GM19043 (cell line): ENCODE measurements around the gene IGFBP7.

Source experiments
- ATAC-seq: cut with Tn5 transposase; IDR thresholded peaks from one replicate; pipeline ENCODE4 v1.9.1; 2021; ENCODE audit warnings: low read depth; ENCODE audit not compliant: unreplicated experiment

Gene IGFBP7

DNA sequence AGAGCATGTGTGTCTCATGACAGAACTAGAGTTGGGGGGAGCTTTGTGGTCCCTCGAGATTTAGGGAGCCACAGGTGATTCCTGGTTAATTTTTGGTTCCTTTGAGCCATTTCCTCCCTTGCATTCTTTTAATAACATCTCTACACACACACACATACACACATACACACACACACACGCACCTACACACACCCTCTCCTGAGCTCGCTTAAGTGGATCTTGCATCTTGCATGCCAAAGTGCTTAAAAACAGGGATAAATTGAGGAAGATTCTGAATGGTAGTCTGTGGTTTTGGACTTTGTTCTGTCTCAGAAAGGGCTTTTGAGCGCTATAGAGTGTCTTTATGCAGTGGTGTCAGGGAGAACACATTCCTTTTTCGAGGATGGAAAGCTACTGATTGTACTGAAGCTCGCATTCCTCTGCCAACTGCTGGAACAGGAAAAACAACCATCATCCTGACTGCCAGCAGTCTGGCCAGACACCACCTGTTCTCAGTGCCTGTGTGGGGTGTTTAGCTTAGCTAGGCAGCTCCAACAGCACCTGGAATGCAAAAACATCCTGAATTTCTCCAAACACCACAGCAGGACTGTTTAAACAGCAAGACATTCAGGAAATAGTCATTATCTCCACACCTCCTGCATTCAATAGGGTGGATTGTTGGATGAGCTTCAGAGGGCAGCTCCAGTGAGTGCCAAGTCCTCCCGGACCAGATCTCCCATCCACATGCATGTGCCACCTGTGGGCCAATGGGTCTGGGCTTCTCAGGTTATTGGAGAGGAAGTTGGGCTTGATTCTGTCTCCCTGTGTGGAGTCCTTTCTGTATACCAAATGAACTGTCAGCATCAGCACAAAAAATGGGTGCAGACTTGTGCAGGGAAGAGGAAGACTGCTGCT, 21.9 kb upstream of the IGFBP7 start:
- no peak for ATAC-seq

DNA sequence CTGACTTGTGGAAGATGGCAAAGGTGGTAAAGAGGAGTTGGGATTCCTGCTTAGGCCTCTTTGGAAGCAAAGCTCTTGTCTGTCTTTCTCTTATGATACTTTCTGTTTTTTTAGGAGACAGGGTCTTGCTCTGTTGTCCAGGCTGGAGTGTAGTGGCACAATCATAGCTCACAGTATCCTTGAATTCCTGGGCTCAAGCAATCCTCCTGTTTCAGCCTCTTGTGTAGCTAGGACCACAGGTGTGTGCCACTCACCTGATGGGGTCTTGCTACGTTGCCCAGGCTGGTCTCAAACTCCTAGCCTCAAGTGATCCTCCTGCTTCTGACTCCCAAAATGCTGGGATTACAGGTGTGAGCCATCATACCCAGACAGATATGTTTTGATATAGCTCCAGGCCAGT, 19.3 kb upstream of the IGFBP7 start:
- ATAC-seq = no peak

DNA sequence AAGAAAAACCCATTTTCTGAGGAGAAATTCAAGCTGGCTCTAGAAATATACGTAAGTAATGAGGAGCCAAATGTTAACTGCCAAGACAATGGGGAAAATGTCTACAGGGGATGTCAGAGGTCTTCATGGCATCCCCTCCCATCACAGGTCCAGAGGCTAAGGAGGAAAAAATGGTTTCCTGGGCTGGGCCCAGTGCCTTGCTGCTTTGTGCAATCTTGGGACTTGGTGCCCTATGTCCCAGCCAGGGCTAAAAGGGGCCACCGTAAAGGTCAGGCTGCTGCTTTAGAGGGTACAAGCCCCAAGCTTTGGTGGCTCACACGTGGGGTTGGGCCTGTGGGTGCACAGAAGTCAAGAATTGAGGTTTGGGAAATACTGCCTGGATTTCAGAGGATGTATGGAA, 17.2 kb upstream of the IGFBP7 start:
- ATAC-seq = no peak

DNA sequence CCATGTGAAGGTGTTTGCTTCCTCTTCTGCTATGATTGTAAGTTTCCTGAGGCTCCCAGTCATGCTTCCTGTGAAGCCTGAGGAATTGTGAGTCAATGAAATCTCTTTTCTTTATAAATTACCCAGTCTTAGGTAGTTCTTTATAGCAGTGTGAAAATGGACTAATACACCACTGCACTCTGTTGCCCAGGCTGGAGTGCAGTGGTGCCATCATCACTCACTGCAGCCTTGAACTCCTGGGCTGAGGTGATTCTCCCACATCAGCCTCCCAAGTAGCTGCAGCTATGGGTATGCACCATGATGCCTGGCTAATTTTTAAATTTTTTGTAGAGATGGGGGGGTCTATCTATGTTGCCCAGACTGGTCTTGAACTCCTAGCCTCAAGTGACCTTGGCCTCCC, 15.8 kb upstream of the IGFBP7 start:
- no peak for ATAC-seq

DNA sequence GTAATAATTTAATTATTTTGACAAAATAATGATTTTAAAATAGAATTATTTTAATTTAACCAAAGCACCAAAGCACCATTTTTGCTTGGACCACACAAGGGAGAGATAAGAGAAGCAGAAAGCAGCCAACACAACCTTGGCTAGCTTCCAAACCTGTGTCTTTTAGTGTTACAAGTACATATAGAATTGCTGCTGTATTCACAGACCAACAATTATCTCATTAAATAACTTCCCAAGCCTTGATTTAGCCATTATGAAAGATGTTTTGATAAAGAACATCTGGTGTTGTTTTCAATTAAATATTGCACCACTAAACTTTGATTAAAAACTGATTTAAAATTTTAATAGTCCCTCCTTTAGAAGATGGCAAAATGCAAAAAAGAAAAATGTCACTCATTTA, 14.0 kb upstream of the IGFBP7 start:
- ATAC-seq = no peak

DNA sequence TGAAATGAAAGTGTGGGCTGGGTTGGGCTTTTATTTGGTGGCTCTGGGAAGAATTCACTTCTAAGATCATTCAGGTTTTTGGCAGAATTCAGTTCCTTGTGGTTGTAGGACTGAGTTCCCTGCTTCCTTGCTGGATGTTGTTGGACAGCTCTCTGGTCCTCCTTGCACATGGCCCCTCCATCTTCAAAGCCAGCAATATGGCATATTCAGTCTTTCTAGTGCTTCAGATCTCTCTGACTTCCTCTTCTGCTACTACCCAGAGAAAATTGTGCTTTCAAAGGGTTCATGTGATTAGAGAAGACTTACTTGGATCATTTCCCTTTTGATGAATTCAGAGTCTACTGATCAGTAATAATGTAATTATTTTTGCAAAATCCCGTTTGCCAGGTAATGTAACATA, 12.8 kb upstream of the IGFBP7 start:
- ATAC-seq = no peak

DNA sequence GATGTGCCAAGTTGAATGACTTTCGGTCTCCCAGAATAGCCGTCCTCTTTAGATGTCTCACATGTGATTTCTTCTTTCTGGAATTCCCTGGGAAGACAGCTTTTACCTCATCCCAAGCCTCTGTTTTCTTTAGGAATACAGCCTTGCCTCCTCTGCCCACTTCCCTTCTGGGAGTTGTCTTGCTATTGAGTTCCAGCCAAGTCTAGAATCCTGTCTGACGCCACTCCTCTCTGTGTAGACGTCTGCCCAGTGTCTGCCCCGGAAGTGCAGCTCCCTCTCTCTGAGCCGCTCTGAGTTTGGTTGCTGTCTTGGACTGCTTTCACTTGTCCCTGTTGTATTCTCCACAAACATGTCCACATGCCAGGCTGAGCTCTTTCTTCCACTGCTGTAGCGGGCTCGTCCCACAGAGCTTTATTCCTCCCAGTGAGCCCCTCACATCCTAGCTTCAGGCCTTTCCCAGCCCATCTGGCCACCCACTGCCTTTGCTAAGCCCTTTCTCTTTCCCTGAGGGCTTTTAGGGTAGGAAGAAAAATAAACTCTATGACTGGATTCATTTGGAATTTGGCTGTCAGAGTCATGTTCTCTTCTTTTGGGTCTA, 9.0 kb upstream of the IGFBP7 start:
- ATAC-seq = no peak

DNA sequence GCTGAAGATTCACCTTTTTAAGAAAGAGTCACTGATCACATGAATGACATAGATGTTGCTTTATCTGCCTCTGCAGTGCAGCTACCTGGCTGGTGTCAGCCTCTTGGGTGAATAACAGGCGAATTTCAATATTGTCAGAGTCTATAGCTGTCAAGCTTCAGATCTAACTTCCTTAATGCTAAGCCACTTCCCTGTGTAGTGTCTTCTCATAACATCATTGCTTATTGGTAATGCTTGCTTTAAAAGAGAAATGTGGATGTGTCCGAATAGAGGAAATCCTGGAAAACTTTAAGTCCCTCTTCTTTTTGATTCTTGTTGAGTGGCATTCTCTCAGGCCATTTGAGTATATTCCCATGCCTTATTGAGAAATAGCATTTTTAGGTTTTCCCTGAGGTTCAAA, 7.3 kb upstream of the IGFBP7 start:
- ATAC-seq = no peak

DNA sequence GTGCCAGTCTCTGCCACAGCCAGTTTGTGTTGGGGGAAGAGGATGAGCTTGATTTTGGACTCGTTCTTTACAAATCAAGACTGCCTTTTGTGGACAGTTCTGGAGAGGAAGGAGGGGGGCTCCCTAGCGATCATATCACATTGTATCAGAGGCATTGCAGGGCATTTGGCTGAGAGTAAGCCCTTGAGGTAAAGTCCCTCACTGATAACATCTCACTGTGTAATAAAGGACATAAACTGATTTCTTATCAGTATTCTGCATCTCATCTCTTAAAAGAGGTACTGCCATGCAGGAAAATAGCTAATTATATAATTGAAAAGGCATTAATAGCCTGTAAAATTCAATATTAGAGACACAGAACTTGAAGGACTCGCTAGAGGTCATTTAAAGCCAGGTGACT, 6.1 kb upstream of the IGFBP7 start:
- ATAC-seq = no peak

DNA sequence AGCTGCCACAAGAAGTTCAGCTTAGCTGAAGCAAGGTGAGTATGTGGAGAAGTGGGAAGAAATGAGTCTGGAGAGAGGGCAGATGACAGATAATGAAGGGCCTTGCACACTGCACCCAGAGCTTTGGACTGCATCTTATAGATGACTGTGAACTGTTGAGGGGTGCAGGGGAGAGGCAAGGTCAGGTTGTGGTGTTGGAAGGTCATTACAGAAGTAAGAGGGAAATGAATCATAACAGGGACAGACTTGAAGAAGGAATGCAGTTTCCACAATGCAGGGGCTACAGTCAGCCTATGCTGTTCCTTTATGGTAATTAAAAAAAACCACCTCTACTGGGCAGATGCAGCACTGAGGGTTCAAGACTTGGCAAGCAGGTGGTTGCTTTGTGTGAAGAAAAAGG, 4.8 kb upstream of the IGFBP7 start:
- no peak for ATAC-seq

DNA sequence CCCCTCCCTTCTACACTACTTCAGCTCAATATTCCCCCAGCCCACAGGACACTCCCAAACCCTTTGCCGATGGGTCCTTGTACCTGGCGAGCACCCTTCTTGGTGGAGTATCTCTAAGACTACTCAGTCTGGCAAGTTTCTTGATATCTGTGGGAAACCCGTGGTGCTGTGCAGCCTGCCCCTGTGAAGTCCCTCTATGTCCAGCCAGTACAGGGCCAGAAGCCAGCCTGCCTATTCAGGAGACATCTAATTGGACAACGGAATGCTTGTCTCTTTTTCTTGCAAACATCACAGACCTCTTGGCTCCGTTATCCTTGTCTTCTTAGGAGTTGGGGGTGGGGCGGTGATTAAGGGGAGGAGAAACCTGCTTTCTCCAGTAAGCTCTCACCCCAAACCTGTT, 3.7 kb upstream of the IGFBP7 start:
- ATAC-seq = no peak

DNA sequence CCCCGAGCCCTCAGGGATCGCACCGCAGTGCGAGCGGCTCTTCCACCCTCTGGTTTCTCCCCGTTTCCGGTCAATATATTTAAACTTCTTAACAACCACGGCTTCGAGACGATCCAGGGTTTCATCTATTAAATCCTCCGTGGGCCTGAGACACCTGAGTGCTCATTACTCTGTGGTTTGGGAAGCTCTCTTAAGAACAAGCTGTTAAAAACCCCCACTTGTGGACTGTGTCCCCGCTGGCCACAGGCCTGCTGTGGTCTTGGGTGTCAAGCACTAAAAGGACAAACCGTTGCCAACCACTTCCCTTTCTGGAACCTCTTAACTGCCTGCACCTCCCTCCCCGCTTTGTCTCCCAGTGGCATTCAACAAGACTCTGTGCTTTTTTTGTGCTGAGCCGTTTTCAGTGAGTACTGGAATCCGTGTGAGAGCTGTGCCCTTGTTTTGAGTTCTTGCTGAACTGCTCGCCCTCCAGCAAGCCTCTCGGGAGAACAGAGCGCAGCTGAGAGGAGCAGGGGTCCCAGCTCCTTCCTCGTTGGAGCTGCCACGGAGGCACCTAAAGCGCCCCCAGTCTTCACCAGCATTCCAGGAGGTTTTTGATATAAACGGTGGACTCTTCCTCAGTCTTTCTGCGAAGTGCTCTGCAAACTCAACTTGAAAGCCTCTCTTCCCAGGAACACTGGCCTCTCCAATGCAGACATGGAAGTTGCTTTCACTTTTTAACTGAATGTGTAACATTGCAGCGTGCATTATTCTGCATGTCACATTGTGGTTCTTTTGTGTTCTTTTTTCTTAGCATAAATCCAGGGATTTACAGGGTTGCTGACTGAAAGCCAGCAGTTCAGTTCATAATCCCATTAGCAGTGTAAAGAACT, 691 bp upstream of the IGFBP7 start:
- peak; percentile 42 for ATAC-seq

DNA sequence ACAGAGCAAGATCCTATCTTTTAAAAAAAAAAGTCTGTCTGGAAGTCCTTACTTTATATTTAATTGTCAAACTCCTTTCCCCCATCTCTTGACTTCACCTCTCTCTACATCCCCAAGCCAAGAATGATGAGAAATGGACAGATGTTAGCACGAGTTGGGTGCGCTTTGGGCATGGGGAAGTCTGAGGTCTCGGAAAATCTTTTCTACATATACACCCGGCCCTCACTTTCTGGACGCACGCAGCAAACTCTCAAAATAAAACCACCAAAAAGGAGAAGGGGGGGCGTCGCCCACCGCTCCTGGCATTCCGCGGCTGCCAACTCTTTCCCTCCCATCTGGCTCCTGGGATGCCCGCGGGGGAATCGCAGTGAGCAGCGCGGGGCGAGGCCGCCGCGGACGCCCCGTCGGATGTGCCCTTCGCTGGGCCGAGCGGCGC, 756 bp downstream of the IGFBP7 start:
- no peak for ATAC-seq

DNA sequence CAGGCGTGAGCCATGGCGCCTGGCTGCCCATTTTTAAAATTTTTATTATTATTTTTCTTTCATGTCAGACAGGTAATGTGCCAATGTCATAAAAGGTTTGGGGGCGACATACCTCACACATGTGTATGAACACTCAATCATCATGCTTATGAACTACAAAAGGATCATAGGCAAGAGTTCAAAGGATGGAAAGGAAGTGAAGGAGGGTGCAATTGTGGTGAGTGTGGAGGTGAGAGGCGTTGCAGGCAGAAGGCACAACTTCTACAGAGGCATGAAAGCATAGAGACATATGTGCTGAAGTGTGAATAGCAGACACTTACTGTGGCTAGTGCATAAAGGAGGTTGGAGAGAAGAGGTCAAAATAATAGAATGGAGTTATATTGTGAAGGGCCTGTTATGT, 4.0 kb downstream of the IGFBP7 start:
- no peak for ATAC-seq

DNA sequence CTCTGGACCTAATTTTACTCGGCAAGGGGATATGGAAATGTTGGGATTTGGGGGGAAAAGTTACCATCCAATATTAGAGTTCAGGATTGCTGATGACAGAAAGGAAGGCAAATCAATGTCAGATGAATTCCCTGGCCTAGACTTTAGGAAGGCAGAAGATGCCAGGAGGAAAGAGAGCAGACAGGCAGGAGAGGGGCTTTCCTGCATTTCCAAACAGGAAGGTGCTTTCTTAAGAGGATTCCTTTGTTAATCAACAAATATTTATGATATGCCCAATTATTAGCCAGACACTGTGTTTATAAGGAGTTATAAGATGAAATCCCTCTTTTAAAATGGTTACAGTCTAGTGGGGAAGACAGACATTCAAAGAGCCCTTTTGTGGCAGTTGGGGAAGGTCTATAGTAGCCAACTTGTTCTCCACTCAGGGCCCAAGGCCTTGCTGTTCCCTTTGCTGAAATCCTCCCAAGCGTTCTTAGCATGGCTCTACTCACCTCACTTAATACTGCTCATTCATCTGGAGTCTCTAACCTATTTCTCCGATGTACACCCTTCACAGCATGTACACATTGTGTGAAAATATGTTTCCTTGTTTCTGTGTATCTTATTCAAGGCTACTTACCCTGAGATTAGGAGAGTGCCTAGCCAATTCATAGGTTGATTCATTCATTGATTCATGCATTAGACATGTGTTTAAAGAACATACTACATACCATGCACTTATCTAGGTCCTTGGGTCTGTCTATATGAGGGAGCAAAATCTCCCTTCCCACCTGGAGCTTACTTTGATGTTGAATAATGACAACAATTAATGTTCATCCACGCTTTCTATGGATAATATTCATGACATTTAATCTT, 5.3 kb downstream of the IGFBP7 start:
- ATAC-seq = no peak

DNA sequence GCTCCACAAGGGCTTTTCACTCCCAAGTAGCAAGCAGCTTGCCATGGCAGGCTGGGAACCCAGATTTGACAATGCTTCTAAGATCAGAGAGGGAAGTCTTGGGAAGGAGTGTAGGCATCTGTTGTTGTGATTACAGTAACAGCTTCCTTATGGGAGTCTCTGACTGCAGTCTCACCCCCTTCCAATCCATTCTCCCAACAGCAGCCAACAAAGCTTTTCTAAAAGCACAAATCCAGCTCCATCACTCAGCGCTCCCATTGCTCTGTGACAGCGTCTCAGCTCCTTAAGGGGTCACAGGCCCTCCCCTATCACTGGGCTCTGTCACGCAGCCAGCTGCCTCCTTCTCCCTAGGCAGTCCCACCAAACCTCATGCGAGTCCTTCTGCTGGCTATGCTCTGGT, 7.1 kb downstream of the IGFBP7 start:
- ATAC-seq = no peak

DNA sequence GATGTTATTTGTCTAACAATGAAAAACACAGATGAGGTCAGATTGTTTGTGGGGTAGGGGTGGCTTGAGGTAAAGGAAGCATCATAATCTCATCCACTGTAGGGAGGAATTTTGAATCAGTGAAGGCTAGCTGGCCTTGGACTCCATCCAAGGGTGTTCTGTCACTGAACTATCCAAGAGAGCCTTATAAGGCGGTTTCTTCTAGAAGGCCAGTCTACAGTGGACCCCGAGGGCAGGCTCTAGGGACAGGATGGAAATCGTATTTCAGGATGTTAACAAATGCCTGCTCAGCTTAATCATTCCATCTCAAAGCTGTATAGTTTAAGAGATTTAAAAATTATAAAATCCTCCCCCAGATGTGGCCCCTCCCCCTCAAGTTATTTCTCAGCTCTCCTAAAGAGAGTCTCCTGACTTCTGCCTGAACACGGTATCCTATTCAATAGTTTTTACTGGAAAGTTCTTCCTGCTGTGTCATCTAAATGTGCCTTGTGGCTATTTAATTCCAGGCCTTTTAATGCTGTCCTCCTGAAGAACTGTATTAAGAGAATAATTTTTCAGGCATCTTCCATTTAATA, 8.0 kb downstream of the IGFBP7 start:
- no peak for ATAC-seq

DNA sequence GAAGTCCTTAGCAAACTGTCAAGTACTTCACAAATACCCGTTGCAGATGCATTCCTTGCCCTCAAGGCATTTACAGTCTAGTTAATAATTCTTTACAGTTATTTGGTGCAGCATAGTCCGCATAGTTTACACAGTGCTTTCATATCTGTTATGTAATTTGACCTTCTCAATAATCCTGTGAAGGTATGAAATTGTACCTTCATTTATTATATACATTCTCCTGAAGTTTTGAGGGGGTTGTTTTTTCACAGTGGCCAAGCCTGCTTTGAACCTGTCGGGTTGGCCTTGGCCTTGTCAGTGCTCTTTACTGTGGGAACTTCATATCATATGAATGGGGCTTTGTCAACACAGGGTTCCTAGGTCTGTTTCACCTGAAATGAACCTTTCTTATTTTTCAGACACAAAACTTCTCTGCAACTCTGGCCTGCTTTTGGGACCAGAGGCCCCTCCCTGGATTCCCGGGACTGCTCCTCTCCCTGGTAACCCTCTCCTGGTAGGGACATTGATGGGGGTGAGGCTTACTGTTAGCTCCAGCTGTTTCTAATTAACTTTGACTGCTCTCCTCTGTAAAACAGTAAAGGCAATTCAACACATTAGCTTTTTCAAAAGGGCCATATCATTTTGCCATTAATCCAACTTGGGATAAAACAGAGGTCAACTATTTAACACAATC, 9.1 kb downstream of the IGFBP7 start:
- ATAC-seq = no peak

DNA sequence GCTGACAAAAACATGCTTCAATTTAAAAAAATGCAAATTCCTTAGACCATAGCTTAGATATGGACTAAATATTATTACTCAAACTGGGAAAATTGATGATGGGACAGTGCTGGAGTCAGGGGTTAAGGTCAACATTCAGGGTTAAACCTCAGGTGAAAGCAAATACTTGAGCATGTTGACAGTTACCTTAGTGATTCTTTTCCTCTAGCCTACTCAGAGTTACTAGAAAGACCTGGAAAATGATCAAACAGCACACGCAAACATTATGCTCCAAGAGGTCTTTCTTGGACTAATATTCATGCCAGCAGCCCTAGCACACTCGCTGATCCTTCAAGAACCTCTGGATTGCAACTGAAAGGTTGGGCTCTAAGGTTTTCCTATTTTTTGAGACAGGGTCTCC, 10.8 kb downstream of the IGFBP7 start:
- ATAC-seq = no peak

DNA sequence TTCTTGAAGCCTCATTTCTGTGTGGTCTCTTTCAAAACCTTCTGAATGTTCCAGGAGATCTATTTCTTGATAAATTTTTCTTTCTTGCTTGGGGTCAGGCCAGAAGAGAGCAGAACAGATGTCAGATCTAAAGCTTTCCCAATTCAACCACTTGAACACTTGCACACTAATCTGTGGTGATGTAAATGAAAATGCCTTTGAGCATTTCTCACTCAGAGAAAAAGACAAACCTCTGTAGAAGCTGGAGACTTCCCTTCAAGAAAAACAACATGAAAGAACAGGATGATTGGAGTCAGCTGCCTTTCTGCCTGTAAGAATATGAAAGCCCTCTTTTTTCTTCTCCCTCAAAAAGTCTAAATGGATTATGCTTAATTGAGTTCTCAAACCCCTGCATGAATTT, 11.2 kb downstream of the IGFBP7 start:
- ATAC-seq = no peak
